Fibroblast of peridontal ligament (primary cell): Measurements from ENCODE around the gene CREB5.
"Not testable (repeated sequence)": the region's sequence is repeated elsewhere in the genome, so short reads cannot be mapped to it uniquely, and the experiment has no call there.

Experiments used
- DNase-seq: peaks from one replicate; pipeline ENCODE4 v3.0.0-alpha.2; 2010; ENCODE audit errors: extremely low read depth

Gene CREB5

DNA sequence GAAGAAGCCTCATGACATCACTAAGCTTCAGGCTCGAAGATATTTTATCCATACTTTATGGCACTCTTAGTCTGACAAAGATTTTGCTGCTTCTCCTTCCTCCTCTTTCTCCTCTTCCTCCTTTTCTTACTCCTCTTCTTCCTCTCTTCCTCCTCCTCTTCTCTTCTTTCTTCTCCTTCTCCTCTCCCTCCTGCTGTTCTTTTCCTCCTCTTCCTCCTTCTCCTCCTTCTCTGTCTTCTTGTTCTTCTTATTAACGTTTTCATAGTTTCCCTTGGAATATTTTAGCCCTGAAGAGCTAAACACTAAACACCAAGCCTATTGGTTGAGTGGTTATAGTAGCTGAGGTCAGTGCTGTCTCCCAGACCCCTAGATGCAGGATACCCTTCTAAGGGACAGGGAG, 137.7 kb downstream of the CREB5 start:
- DNase-seq, result no peak

DNA sequence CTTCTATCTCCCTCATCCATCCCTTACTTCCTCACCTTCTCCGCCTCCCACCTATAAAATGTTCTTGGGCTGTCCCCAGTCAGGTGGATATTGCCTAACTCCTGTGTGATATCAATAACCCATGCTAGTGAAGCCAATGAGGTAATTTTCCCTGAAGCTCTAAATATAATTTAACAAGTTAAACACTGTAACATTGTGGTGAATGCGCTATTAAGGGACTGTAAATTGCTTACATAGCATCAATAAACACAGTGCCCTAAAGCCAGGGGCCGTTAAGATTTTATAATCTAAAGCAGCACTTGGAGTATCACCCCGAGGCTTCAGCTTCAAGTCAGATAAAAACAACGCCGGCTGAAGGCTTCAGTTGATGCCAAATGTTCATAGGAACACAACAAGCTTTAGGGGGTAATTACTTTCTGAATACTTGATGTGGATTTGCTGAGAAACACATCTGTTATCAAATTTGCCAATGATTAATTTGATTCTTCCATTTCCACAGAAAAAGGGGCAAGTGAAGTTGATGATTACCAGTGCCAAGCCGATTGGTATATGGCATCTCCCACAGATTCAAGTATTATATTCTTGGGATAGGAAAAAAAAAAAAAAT, 138.4 kb downstream of the CREB5 start:
- no peak for DNase-seq

DNA sequence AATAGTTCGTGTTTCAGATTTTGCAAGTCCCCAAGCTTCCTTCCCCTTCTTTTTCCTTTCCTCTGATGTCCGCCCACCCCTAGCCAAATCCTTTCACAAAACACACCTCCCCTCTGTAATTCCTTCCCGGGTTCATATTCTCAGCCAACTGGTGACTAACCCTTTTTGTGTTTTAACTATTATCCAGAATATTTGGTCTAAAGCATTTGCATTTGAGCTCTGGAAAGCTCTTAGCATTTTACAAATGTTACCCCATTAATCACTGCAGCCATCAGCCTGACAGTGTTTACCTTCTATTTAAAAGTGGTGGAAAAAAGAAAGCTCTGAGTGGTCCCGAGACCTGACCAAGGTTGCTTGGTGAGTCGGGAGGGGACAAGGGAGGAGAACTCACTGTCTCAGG, 139.0 kb downstream of the CREB5 start:
- no peak for DNase-seq

DNA sequence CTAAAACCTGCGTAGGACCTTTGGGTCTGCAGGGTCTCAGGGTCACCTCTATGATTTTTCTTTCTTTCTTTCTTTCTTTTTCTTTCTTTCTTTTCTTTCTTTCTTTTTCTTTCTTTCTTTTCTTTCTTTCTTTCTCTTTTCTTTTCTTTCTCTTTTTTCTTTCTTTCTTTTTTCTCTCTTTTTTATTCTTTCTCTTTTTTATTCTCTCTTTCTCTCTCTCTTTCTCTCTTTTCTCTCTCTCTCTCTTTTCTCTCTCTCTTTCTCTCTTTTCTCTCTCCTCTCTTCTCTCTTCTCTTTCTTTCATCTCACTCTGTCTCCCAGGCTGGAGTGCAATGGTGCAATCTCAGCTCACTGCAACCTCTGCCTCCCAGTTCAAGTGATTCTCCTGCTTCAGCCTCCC, 139.4 kb downstream of the CREB5 start:
- DNase-seq, result not testable (repeated sequence)

GRCh38 chr7:28554802-28555471, 142.6 kb downstream of the CREB5 start:
- no peak for DNase-seq

- no peak for DNase-seq
Measured at GRCh38 chr7:28556025-28556424, 143.7 kb downstream of the CREB5 start.

- DNase-seq, result no peak
Measured at GRCh38 chr7:28556671-28557070, 144.4 kb downstream of the CREB5 start.

GRCh38 chr7:28558236-28558635, 145.9 kb downstream of the CREB5 start:
- DNase-seq, result no peak

GRCh38 chr7:28560767-28561166, 148.4 kb downstream of the CREB5 start:
- DNase-seq, result no peak

DNA sequence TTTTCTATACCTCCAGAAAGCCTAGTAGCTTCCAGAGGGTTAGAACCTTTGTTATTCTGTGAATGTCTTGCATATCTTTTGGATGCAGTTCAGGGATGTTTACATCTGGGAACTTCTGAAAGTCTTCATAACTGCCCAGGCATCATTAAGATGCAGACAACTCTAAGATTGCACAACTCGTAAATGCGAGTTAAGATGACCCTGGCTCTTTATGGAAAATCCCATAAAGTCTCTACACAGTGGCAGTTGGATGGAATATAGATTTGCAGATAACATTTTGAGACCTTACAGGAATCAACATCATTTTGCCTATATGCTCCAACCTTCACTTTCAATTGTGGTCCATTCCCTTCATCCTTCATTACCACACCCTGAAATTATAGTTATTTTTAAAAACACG, 151.7 kb downstream of the CREB5 start:
- no peak for DNase-seq

DNA sequence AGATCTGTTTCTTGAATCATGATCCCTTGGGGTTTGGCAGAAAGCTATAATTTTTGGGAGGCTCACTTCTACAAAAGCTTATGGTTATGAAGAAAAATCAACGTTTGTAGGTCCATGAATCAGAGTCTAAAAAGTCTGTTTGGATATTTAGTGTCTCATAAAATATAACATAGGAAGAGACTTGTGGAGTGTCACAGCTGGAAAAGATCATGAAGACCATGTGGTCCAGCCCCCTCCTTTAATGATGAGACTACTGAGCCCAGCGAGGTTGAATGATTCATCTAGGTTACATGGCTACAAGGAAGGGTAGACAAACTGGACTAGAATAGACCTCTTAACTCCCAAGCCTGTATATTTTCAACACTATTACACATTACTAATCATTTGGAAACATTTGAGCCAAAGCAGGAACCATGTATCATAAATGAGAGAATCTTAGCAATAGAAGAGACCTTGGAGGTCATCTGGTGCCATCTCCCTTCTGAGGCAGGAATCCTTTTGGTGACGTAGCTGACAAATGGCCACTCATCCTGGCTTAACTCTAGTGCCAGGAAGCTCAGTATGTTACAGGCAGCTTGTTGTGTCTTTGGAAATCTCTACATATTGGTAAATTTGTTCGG, 152.5 kb downstream of the CREB5 start:
- no peak for DNase-seq

DNA sequence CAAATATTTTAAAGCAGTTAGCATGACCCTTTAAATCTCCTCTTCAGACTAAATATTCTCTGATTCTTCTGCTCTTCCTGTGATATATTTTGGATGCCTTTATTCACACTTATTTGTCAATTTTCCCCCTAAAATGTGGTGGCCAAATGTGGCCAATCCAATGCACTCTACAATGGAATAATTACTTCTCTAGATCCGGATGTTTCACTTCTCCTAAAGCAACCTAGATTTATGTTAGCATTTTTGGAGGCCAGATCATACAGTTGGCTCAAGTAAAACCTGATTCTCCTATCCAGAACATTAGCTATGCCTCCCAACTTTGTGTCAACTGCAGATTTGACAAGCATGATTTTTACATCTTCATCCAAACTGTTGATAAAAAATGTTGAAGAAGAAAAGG, 153.7 kb downstream of the CREB5 start:
- DNase-seq, result no peak

DNA sequence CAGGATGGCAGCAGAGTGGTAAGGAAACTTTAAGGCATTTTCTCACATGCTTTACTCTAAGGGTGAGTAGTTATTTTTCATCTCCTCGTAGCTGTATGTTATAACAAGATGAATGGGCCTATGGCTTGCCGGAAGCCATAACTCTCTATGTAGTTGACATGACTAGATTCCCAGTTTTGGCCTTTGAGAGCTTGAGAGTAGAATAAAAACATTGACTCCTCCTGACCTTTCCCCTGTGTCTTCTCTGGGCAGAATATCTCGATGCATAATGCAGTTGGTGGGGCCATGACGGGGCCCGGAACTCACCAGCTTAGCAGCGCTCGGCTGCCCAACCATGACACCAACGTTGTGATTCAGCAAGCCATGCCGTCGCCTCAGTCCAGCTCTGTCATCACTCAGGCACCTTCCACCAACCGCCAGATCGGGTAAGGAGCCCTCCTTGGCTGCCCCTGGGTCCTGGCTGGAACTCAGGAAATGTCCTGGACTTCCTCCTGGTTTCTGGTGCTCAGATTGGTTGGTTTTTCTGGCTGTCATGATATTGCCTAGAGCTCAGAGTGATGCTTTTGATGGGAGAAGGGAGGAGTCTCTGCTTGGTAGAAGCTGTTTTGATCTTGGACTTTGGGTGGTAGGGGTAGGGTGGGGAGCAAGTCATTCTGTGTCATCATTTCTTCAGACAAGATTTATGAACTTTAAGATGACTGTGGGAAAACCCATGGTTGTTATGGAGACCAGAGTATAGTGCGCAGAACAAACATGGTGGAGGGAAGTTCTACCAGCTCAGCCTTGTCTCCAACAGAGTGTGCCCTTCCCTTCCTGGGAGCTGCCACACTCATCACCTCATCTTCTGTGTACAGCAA, 158.0 kb downstream of the CREB5 start:
- DNase-seq, result no peak

DNA sequence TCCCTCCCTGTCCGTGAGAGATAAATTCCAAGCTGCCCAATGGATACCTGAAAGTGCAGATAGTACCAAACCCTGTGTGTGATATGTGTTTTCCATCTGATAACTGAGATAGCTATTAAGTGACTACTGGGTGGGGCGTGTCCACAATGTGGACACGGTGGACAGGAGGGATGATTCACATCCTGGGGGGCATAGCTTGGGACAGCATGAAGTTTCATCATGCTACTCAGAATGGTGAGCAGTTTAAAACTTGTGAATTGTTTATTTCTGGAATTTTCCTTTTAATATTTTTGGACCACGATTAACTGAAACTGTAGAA, 158.6 kb downstream of the CREB5 start:
- DNase-seq, result no peak

DNA sequence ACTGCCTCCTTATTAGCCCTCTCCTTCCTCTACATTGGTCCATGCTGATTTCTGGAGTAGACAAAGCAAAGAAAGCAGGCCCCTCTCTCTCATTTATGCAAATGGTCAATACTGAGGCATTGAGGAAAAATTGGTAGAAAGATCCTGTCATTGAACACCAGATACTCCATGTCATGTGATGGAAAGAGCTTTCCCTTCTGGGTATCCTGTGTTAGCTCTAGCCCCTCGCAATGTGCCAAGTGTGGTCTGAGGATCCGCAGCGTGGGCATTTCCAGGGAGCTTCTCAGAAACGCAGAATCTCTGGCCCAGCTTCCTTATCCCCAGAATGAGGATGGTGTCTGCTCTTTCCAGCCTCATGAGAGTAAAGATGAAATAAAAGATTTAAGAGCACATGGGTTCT, 159.1 kb downstream of the CREB5 start:
- DNase-seq, result no peak

- DNase-seq, result no peak
Measured at GRCh38 chr7:28572321-28573058, 160.2 kb downstream of the CREB5 start.

DNA sequence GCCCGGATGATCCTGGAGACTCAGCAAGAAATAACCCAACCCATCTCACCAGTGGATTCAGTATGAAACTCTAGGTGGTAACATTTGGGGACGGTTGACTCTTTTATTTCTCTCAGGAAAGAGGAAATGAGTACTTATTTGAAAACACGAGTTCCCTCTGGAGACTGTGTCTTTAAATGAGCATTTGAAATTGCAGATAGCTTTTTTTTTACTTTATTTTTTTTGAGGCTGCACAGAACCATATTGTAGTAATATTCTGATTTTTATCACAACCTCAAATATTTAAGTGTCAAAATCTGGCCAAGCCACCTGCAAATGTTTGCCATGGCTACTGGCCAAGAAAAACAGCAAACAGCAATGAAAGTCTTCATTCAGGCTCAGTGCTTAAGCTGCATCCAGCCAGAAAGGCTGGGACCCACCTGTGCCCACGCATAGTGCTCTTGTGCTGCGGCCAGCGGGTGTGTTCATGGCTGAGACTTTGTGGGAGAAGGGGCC, 160.8 kb downstream of the CREB5 start:
- no peak for DNase-seq

- no peak for DNase-seq
Measured at GRCh38 chr7:28573651-28574301, 161.5 kb downstream of the CREB5 start.

- no peak for DNase-seq
Measured at GRCh38 chr7:28575241-28575643, 162.9 kb downstream of the CREB5 start.

DNA sequence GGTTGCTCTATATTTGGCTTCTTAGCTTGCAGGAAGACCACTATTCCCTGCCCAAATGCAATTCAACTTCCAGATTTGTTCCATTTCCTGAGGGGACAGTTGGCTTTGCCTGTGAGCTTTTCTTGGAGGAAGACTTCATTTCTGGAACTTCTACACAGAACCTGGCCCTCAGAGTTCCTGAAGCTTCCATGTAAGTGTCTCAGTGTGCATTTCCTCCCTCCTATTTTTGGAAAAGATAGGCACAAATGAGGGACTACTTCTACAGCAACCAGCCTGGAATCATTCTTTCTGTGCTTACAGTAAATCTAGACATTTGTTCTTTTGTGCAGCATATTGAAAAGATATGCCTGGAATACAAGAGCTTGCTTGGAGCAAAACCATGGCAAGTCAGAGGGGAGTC, 164.3 kb downstream of the CREB5 start:
- DNase-seq, result no peak

- no peak for DNase-seq
Measured at GRCh38 chr7:28579571-28579970, 167.3 kb downstream of the CREB5 start.
